ENCODE results near the gene KIF18A.

KIF18A gene

DNA sequence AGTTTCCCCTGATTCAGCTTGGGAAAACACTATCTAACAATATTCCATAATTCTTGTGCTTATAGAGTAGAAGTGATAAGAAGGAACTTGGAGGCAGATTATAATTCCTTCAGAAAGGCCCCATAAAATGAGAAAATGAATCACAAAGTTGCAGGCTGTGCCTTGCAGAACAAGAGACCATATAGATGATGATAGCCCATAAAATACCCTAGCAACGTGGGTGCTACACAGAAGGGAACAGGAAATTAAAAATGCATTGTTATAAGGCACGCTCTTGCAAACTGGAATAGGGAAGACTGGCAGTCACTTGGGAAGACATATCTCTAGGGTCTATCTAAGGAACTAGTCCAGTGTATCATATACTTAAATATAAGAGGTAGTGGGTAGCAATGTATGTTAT is 67.6 kb downstream of the KIF18A start:
- FAIRE-seq, result no peak

DNA sequence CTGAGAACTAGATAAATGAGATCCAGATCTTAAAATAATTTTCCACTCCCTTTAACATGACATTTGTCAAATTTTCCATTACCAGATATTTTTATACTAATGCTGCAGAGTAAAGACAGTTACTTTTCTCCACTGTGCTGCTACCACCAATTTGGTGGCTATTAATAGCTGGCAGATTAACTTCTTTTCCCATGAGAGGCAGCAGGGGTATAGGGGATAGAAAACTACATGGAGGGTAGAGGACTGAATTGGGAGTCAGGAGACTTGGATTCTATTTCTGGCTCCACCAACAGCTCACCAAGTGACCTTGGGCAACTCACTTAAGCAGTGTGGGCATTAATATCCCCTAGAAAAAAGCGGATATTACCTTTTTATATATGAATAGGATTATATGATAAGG is 69.2 kb downstream of the KIF18A start:
- no peak for FAIRE-seq

- no peak for FAIRE-seq
Measured at GRCh38 chr11:28026634-28027290, 81.2 kb downstream of the KIF18A start.

GRCh38 chr11:28017816-28018215 is 90.1 kb downstream of the KIF18A start:
- FAIRE-seq, result no peak

DNA sequence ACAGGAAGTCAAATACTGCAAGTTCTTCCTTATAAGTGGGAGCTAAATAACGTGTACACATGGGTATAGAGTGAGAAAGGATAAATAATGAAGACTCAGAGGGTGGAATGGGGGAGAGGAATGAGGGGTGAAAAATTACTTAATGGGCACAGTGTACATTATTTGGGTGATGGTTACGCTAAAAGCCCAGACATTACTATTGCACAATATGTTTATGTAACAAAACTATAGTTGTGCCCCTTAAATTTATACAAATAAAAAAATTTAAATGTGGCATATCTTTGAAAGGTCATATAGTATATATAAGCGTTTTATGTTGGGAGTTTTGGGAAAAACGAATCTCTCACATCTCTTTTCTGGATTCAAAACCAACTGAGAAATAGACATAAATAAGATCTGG is 96.1 kb downstream of the KIF18A start:
- no peak for FAIRE-seq

DNA sequence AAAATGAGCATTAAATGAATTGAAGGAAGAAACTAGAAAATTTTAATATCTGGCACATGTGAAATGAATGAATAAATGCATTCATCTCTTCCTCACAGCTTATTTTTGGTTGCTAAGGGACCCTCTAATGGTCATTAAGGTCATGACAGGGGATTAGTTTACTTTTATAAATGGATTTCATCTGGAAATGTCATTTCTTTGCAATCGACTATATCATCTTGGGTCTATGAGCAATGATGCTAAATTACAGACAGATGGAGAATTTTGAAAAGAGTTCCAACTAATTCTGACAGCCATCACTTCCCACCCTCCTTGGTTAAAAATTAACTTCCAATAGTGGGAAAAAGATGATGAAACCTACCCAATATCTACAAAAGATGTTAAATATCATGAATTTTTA is 98.0 kb downstream of the KIF18A start:
- FAIRE-seq, result no peak

DNA sequence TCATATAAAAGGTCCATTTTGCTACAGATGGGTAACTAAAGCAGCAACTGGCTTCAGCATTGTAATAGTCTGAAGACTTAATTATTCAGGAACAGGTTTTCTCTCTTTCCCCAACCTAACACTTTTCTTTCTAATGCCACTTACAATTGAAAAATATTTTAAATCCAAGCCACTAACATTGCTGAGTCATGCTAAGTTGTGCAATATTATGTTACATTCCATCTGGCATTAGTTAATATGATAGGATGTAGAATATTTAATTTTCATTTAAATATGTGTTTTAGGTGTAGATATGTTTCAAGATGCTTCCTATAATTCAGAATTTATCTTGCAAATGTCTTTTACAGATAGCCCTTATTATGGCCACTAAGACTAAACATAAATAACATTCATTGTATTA is 98.6 kb downstream of the KIF18A start:
- peak; percentile 27 for FAIRE-seq

DNA sequence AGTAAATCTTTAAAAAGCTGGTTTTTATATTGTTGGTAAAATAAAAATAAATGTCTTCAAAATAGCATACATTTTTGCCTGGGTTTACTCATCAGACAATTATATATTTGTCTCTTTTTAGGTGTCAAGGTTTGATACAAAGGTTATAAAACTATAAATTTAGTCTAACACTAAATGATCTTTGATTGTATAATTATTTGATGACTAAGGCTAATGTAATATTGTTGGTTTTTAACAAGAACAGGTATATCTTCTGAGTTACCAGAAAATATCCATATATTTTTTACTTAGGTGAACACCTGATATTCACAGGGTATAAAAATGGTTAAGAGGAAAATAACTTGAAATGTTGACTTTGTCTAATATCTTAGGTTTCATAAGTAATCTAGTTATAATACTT is 104.3 kb downstream of the KIF18A start:
- FAIRE-seq, result no peak

GRCh38 chr11:27998552-27998951 is 109.4 kb downstream of the KIF18A start:
- FAIRE-seq, result no peak

DNA sequence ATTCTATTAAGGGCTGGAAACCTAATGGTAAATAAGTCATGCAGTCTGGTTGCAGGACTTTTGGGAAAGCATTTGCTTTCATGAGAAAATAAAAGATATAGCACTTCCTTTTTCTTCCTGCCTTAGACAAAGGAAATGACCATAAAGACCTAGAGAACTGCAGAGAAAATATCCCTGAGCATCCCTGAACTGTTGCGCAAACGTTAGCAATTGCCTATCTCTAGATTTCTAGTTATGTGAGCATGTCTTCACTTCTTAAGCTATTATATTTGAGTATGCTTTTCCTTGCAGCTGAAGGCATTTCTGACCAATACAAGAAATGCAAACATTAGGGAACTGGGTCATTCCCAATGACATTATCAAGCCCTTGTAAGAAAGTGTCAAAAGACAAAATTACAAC is 110.6 kb downstream of the KIF18A start:
- FAIRE-seq, result no peak

DNA sequence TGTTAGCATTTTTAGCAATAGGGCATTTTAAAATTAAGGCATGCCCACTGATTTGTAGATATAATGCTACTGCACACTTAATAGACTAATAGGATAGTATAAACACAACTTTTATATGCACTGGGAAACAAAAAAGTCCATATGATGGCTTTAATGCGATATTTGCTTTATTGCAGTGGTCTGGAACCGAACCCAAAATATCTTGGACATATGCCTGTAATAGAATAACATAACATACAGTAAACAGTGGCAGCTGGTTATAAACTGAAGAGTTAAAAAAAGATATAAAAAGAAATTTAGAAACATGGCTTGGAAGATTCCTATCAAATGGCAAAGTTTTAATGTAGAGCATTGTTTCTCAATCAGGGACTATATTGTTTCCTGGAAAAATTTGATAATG is 111.9 kb downstream of the KIF18A start:
- FAIRE-seq, result no peak

DNA sequence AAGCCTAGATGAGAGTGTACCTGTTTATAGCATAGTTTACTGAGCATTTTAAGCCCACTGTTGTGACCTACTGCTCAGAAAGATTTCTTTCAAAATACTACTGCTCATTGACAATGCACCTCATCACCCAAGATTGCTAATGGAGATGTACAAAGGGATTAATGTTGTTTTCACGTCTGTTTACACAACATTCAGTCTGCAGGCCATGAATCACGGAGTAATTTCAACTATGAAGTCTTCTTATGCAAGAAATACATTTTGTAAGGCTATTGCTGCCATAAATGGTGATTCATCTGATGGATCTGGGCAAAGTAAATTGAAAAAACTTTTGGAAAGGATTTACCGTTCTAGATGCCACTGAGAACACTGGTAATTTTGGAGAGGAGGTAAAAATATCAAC is 112.9 kb downstream of the KIF18A start:
- FAIRE-seq, result no peak

- no peak for FAIRE-seq
Measured at GRCh38 chr11:27991736-27992135, 116.2 kb downstream of the KIF18A start.

- FAIRE-seq, result no peak
Measured at GRCh38 chr11:27977527-27977926, 130.4 kb downstream of the KIF18A start.

GRCh38 chr11:27977031-27977430 is 130.9 kb downstream of the KIF18A start:
- FAIRE-seq, result no peak

DNA sequence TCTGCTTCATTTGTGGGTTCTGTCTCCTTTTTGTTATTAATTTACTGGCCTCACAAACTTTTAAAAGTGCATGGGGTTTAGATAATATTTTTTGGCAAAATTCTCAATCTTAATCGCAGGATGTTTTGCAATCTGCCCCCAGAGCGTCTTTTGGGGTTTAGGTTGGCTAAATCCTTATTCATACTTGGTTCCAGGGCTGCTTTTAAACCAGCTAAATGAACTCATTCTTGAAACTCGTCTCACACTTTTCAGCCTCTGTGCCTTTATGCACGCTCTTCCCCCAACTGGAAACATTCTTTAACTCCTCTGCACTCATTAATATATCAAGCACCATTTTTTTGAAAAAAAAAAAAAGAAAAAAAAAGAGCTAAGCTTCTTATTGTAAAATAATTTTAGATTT is 131.7 kb downstream of the KIF18A start:
- FAIRE-seq, result no peak

DNA sequence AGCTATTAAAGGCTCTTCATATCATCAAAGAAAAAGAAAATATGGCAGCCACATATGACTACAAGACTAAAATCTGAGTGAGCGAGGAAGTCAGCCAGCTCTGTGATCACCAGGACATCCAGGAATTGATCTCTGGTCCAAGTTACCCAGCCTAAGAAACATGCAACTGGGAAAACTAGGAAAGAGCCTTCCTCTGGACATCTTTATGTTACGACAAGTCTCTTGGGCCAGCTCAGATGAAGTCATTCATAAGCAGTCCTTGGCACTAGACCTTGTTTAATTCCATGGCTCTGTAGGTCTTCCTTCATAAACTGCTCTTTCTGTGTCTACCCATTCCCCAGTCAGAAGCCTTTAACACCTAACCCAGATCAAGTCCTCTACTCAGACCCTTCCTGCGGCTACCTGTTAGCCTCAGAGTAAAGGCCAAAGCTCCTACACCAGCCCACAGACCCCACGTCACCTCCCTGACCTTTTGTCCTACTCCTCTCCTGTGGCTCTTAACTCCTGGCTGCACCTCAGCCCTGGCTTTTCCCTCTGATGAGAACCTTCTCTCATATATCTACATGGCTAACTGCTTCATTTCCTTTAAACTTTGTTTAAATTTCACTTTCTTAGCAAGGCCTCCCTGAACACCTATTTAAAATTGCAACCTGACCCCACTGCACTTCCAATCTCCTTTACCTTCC is 134.0 kb downstream of the KIF18A start:
- FAIRE-seq, result no peak

DNA sequence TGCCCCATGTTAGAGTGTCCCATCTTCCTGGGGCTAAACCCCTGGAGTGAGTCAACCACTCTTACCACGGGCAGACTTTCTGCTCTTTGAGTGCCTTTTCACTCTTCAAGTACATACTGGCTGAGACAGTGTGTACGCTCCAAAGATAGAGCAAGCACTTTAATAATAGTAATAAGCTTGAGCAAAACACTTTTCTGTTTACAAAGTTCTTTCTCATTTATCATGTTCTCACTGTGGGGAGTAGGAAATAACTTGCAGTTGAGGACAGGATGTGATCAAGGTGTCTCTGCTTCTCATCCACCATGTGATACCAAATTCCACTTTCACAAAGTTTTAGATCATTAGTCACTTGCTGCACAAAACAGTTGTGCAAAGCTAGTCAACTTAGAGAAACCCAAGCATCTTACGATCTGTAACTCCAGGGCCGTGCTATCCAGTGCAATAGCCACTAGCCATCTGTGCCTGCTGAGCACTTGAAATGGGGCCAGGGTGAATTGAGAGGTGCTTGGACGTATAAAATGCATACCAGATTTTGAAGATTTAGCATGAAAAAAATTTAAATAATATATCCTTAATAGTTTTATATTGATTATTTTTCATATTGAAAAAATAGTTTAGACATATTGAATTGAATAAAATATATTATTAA is 135.3 kb downstream of the KIF18A start:
- no peak for FAIRE-seq

- no peak for FAIRE-seq
Measured at GRCh38 chr11:27971171-27971570, 136.8 kb downstream of the KIF18A start.
